ENCODE results near the gene SULT1A2. TPM values are rescaled to one million over a fixed set of nuclear protein-coding genes. Genes with fewer than 3 reads are reported as not detected.

The SULT1A2 gene
- total and polyA plus RNA-seq, 2 of the 4 experiments (the other 2 are of a cell fraction), result 0.09 TPM; not detected in 1

DNA sequence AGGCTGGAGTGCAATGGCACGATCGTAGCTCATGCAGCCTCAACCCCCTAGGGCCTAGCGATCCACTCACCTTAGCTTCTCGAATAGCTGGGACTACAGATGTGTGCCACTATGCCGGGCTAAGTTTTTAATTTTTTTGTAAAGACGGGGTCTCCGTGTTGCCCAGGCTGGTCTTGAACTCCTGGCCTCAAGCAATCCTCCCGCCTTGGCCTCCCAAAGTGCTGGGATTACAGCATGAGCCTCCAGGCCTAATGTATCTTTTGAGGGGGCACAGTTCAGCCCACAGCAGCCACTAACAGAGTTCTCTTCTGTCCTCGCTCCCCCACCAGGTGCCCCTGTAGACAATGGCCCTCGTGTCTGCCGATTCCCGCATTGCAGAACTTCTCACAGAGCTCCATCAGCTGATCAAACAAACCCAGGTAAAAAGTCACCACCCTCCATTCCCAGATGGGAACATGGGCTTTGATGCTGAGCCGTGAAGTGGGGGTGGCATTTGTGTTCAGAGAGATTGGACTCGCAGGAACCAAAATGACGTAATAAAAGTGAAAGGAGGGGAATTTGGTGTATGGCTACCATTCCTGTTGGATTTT is 16.0 kb downstream of the SULT1A2 start:
- Histone ChIP-seq H4K5ac (ENCODE audit: low read depth, low read length) (no peak overlapping the region), H3K9ac (ENCODE audit: low read depth, low read length) (no peak overlapping the region), H3K79me1 (ENCODE audit: low read depth in 1 of 2, low read length in 2 of 2) (no peaks in the 10 kb centered on the region), H4K8ac (ENCODE audit: low read depth in 2 of 2, low read length in 2 of 2) (no peak overlapping the region), H2AK5ac (ENCODE audit: low read depth, low read length) (no peak overlapping the region), H2BK15ac (ENCODE audit: low read depth, low read length) (no peak overlapping the region), H4K91ac (ENCODE audit: insufficient read depth, low read depth, low read length) (no peak overlapping the region), H4K20me1 (ENCODE audit: insufficient read depth, low read length) (no peaks in the 10 kb centered on the region), H3K4me3 (ENCODE audit: insufficient read depth, low read depth, low read length) (no peak overlapping the region), H3K27ac (ENCODE audit: insufficient read depth, low read length) (no peak overlapping the region), H2AK9ac (replicated peaks; ENCODE audit: low read depth, low read length, poor library complexity) (no peak overlapping the region), H3K4me1 (ENCODE audit: control insufficient read depth, insufficient read depth, low read length) (no peaks in the 10 kb centered on the region), H3K23ac (ENCODE audit: low read depth, low read length) (no peak overlapping the region), H2BK20ac (ENCODE audit: low read depth, low read length) (no peak overlapping the region), H3K4me2 (ENCODE audit: low read depth, low read length) (no peak overlapping the region), H3K27me3 (ENCODE audit: control insufficient read depth, insufficient read depth, low read length) (no peaks in the 10 kb centered on the region), H3K56ac (ENCODE audit: extremely low read depth, insufficient read depth, low read length) (no peak overlapping the region), H2BK5ac (ENCODE audit: low read depth, low read length, poor library complexity, severe bottlenecking) (no peak overlapping the region), H2AFZ (replicated peaks; ENCODE audit: low read length, poor library complexity) (no peak overlapping the region), H3K18ac (ENCODE audit: low read depth, low read length) (no peak overlapping the region), H3K9me1 (ENCODE audit: insufficient read depth, low read length) (peaks cover 2% of the 10 kb centered on the region; the same call in 1 of the 2 replicates), H3K14ac (replicated peaks; ENCODE audit: low read depth, low read length) (no peak overlapping the region), H3K4ac (ENCODE audit: low read depth, low read length) (no peak overlapping the region), H3K9me3 (ENCODE audit: control insufficient read depth, insufficient read depth, low read length) (no peaks in the 10 kb centered on the region), H3K36me3 (ENCODE audit: control insufficient read depth, insufficient read depth, low read length) (peaks cover 10% of the 10 kb centered on the region), H2BK120ac (ENCODE audit: low read depth, low read length) (no peak overlapping the region)
- WGBS, 2 experiments (ENCODE audit: extremely low coverage in 2 of 2, insufficient read length in 1 of 2), result 98% methylated on average over 6 of the region's 15 CpGs; no CpG with 5 or more reads in 1 of the 2 experiments
- no peak for TF ChIP-seq CHD1 (IDR thresholded peaks at IDR 0.05; ENCODE audit: low read depth, low read length)
- TF ChIP-seq, protein P1, sequence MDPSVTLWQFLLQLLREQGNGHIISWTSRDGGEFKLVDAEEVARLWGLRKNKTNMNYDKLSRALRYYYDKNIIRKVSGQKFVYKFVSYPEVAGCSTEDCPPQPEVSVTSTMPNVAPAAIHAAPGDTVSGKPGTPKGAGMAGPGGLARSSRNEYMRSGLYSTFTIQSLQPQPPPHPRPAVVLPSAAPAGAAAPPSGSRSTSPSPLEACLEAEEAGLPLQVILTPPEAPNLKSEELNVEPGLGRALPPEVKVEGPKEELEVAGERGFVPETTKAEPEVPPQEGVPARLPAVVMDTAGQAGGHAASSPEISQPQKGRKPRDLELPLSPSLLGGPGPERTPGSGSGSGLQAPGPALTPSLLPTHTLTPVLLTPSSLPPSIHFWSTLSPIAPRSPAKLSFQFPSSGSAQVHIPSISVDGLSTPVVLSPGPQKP (IDR thresholded peaks at IDR 0.05; ENCODE audit: borderline replicate concordance, low read depth, low read length), result no peak
- no peak for TF ChIP-seq SMC3 (IDR thresholded peaks at IDR 0.05; ENCODE audit: low read depth, low read length)
- no peak for TF ChIP-seq MXI1 (IDR thresholded peaks at IDR 0.05; ENCODE audit: borderline replicate concordance, low read depth, low read length)
- TF ChIP-seq RAD21 (IDR thresholded peaks at IDR 0.05; ENCODE audit: low read length), result no peak
- no peak for TF ChIP-seq MAFK (IDR thresholded peaks at IDR 0.05; ENCODE audit: low read depth, low read length)
- TF ChIP-seq, protein P2, sequence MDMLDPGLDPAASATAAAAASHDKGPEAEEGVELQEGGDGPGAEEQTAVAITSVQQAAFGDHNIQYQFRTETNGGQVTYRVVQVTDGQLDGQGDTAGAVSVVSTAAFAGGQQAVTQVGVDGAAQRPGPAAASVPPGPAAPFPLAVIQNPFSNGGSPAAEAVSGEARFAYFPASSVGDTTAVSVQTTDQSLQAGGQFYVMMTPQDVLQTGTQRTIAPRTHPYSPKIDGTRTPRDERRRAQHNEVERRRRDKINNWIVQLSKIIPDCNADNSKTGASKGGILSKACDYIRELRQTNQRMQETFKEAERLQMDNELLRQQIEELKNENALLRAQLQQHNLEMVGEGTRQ (IDR thresholded peaks at IDR 0.05; ENCODE audit: low read depth, low read length), result no peak
- no peak for TF ChIP-seq FOS (IDR thresholded peaks at IDR 0.05; ENCODE audit: low read depth, low read length)
- no peak for TF ChIP-seq NFE2L2 (IDR thresholded peaks at IDR 0.05; ENCODE audit: low read depth, low read length)
- dilution Hi-C loops (cut with HindIII; ENCODE audit: low sequenced_read_pairs, unreplicated experiment), result no loop called here
- intact Hi-C loops (cut with micrococcal nuclease), result no loop called here
- ChIA-PET CTCF (no interaction called here), POLR2A (ENCODE audit: unreplicated experiment) (interaction anchor here (0.9 kb wide), 1 partner anchor 12 kb away, joined by 3 read pairs; no protein-coding TSS in a partner anchor)
- no peak for ATAC-seq (ENCODE audit: low read depth)
- in situ Hi-C loops (cut with MboI; ENCODE audit: low sequenced_read_pairs), result no loop called here
- no TSS peak for BruUV-seq (replicated peaks)
- no peak for DNase-seq

Data from IMR-90 (cell line).